Measurements from ENCODE around the gene CMTM6.
"Not testable (repeated sequence)": the region's sequence is repeated elsewhere in the genome, so short reads cannot be mapped to it uniquely, and the experiment has no call there.

The CMTM6 gene

DNA sequence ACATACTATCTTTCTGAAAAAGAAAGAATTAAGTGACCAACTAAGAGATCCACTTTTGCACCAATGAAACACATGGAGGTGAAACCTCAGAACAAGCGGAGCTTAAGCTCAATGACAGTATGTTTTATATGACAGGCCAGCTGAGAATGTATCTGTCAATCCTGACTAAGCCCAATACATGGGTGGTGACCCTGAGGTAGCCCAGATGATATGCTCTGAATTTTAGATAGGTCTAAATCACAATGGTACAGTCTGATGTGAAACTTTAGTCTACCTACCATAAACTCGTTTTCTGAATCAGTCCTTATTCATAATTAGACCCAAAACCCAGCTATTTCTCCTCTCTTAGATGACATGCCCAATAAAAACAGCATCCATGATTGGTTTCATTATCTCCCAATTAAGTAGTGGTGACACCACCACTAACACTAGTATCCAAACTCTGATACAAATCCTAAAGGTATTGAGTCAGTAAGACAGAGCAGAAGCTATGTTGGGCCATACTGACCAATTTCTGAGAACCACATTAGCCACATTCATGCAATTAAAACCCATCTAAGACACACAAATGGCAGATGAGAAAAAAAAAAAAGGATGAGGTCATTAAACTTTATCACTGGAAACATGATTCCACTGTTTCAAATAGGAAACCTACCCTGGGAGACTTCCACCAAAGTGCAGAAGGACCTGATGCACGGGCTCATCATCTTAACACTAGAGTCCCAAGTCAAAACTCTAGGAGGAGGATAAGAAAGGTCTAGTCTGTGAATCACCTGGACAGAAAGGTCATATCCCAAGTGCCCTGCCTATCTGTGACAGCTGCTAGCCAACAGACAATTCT, 20.6 kb downstream of the CMTM6 start:
- Histone ChIP-seq H3K79me2 (no peaks in the 10 kb centered on the region), H3K27ac (no peak overlapping the region)
- TF ChIP-seq, protein P1, sequence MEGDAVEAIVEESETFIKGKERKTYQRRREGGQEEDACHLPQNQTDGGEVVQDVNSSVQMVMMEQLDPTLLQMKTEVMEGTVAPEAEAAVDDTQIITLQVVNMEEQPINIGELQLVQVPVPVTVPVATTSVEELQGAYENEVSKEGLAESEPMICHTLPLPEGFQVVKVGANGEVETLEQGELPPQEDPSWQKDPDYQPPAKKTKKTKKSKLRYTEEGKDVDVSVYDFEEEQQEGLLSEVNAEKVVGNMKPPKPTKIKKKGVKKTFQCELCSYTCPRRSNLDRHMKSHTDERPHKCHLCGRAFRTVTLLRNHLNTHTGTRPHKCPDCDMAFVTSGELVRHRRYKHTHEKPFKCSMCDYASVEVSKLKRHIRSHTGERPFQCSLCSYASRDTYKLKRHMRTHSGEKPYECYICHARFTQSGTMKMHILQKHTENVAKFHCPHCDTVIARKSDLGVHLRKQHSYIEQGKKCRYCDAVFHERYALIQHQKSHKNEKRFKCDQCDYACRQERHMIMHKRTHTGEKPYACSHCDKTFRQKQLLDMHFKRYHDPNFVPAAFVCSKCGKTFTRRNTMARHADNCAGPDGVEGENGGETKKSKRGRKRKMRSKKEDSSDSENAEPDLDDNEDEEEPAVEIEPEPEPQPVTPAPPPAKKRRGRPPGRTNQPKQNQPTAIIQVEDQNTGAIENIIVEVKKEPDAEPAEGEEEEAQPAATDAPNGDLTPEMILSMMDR (IDR thresholded peaks at IDR 0.05): no peak

DNA sequence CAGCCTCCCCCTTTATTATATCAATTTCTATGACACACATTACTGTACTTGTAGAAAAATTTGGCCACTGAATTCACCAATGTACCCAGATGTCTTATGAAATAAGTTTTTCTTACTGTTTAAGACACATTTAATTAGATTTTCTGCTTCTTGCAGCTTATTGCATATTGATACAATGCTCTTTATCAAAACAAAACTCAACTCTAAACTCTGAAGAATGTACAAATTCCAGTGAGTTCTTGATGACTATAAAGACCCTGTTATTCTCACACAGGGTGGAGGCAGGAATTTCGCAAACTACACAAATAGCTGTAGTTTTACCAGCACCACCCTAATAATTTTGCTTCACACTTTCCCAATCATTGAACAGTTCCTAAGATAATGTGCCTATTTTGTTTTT, 22.0 kb downstream of the CMTM6 start:
- no peaks in the 10 kb centered on the region for H3K36me3 ChIP-seq (ENCODE audit: control insufficient read depth, insufficient read depth, low read length)
- no peak overlapping the region for H3K9ac ChIP-seq
- no peaks in the 10 kb centered on the region for H3K27me3 ChIP-seq (ENCODE audit: control insufficient read depth, insufficient read depth, low read length)
- no peak overlapping the region for H2AFZ ChIP-seq
- TF ChIP-seq, protein P1 (IDR thresholded peaks at IDR 0.05): no peak
- H3K27ac ChIP-seq: no peak overlapping the region
- H3K79me2 ChIP-seq: no peaks in the 10 kb centered on the region
- no peak overlapping the region for H3K4me2 ChIP-seq (ENCODE audit: low read length)
- no peak overlapping the region for H3K4me3 ChIP-seq (ENCODE audit: low read depth, low read length)
- H3K4me1 ChIP-seq: no peaks in the 10 kb centered on the region
- no peaks in the 10 kb centered on the region for H3K9me3 ChIP-seq (ENCODE audit: control insufficient read depth, low read length)

More for the DNA sequence above, 20.6 kb downstream of the CMTM6 start:
- Histone ChIP-seq H3K9me3 (ENCODE audit: control insufficient read depth, low read length) (no peaks in the 10 kb centered on the region), H3K36me3 (ENCODE audit: control insufficient read depth, insufficient read depth, low read length) (no peaks in the 10 kb centered on the region), H3K4me3 (ENCODE audit: low read depth, low read length) (no peak overlapping the region), H3K27me3 (ENCODE audit: control insufficient read depth, insufficient read depth, low read length) (no peaks in the 10 kb centered on the region), H3K4me2 (ENCODE audit: low read length) (no peak overlapping the region), H2AFZ (no peak overlapping the region), H3K9ac (no peak overlapping the region), H3K4me1 (no peaks in the 10 kb centered on the region)

DNA sequence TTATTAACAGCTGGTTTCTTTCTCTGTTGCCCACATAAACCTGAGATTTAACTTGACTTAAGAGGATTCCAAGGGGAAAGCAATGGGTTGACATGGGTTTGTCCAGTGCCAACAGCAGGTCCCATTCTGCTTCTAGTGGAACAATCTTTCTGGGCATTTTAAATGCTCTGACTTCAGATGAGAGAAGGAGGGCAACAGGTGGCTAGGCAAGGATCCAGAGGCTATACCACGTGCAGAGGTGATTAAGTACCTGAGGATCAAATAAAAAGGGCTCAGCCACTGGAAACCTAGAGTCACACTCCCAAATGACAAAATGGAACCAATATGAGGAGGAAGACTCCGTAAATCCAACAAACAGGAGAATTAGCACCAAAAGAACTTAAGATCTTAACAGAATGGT, 28.5 kb downstream of the CMTM6 start:
- TF ChIP-seq, protein P1 (IDR thresholded peaks at IDR 0.05): no peak
- Histone ChIP-seq H3K9ac (no peak overlapping the region), H3K9me3 (ENCODE audit: control insufficient read depth, low read length) (no peaks in the 10 kb centered on the region), H3K36me3 (ENCODE audit: control insufficient read depth, insufficient read depth, low read length) (no peaks in the 10 kb centered on the region), H3K27ac (no peak overlapping the region), H3K27me3 (ENCODE audit: control insufficient read depth, insufficient read depth, low read length) (no peaks in the 10 kb centered on the region), H3K4me2 (ENCODE audit: low read length) (no peak overlapping the region), H3K4me3 (ENCODE audit: low read depth, low read length) (no peak overlapping the region), H3K4me1 (no peaks in the 10 kb centered on the region), H3K79me2 (peaks cover 3% of the 10 kb centered on the region), H2AFZ (no peak overlapping the region)

DNA sequence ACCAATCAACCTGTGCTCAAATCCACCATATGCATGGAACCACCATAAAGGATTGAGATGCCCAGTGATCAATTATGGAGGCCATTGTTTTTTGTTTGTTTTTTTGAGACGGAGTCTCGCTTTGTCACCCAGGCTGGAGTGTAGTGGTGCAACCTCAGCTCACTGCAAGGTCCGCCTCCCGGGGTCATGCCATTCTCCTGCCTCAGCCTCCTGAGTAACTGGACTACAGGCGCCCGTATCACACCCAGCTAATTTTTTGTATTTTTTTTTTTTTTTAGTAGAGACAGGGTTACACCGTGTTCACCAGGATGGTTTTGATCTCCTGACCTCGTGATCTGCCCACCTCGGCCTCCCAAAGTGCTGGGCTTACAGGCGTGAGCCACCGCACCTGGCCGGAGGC, 30.5 kb downstream of the CMTM6 start:
- not testable (repeated sequence) for H3K79me2 ChIP-seq; H3K27me3 ChIP-seq (ENCODE audit: control insufficient read depth, insufficient read depth, low read length); H3K4me1 ChIP-seq; H3K27ac ChIP-seq; H3K9me3 ChIP-seq (ENCODE audit: control insufficient read depth, low read length); H3K4me3 ChIP-seq (ENCODE audit: low read depth, low read length); H3K4me2 ChIP-seq (ENCODE audit: low read length); H3K36me3 ChIP-seq (ENCODE audit: control insufficient read depth, insufficient read depth, low read length); H2AFZ ChIP-seq; H3K9ac ChIP-seq

DNA sequence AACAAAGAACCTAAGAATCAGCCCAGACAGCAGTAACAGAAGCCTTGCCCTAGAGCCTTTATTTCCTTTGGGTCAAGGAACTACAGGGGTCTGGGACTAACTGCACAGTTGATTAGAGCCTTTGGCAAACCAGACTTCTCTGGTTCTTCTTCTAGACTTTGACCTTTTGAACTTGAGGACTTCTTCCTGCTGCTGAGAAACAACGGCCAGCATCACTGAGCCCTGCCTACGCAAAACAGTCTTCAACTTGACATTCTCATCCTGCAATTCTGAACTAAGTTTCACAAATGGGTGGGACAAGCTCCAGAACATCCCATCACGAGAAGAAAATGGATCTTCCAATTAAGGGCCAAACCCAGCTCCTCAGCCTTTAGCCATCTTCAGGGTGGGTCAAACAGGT, 31.4 kb downstream of the CMTM6 start:
- TF ChIP-seq, protein P1 (IDR thresholded peaks at IDR 0.05): no peak
- H3K27ac ChIP-seq: no peak overlapping the region
- H3K36me3 ChIP-seq (ENCODE audit: control insufficient read depth, insufficient read depth, low read length): no peaks in the 10 kb centered on the region
- H3K27me3 ChIP-seq (ENCODE audit: control insufficient read depth, insufficient read depth, low read length): no peaks in the 10 kb centered on the region
- peaks cover 3% of the 10 kb centered on the region for H3K79me2 ChIP-seq
- no peak overlapping the region for H2AFZ ChIP-seq
- H3K9me3 ChIP-seq (ENCODE audit: control insufficient read depth, low read length): no peaks in the 10 kb centered on the region
- H3K4me1 ChIP-seq: no peaks in the 10 kb centered on the region
- H3K4me2 ChIP-seq (ENCODE audit: low read length): no peak overlapping the region
- no peak overlapping the region for H3K9ac ChIP-seq
- H3K4me3 ChIP-seq (ENCODE audit: low read depth, low read length): no peak overlapping the region
